Prostate gland (tissue), 2 donors: ENCODE measurements around the gene ANKRD12. TPM values are rescaled to one million over a fixed set of nuclear protein-coding genes. Genes with fewer than 3 reads are reported as not detected.

Source experiments
- DNase-seq: peaks from one replicate; pipeline ENCODE4 v3.0.0-alpha.2; 2019; ENCODE audit warnings: low spot score
- H3K27ac ChIP-seq, 2 donors: fragments of 200-600 bp; sonication (generic); 2 replicates each; pipeline ENCODE4 v1.5.1; 2017 to 2019
- H3K27me3 ChIP-seq: fragments of 200-600 bp; sonication (generic); replicated peaks from 2 replicates; pipeline ENCODE4 v1.5.1; 2019; ENCODE audit not compliant: insufficient read depth
- H3K36me3 ChIP-seq, 2 donors: fragments of 200-600 bp; sonication (generic); 1 replicate in 1 of 2; 2 replicates in 1 of 2; pipeline versions ENCODE4 v1.5.1 to v1.8.1; 2017 to 2019
- H3K4me1 ChIP-seq: fragments of 200-600 bp; sonication (generic); replicated peaks from 2 replicates; pipeline ENCODE4 v1.5.1; 2019
- H3K4me3 ChIP-seq, 2 donors: fragments of 200-600 bp; sonication (generic); 2 replicates each; pipeline ENCODE4 v1.5.1; 2017 to 2019
- H3K9me3 ChIP-seq: fragments of 200-600 bp; sonication (generic); 2 replicates; pipeline ENCODE4 v1.5.1; 2017
- CTCF ChIP-seq, 4 experiments: fragments of 200-600 bp in 2 of 4; fragments of 450-650 bp in 2 of 4; sonication (generic) in 2 of 4; IDR thresholded peaks; 1 replicate in 3 of 4; 2 replicates in 1 of 4; pipeline ENCODE4 v1.5.1; 2016 to 2019; ENCODE audit warnings: antibody characterized with exemption in 4 of 4, mild to moderate bottlenecking in 2 of 4, moderate library complexity in 2 of 4
- POLR2A ChIP-seq: fragments of 450-650 bp; IDR thresholded peaks from one replicate; pipeline ENCODE4 v1.6.1; 2016; ENCODE audit warnings: antibody characterized with exemption, mild to moderate bottlenecking
- POLR2AphosphoS5 ChIP-seq: sonication (generic); formaldehyde crosslinking; IDR thresholded peaks from one replicate; pipeline ENCODE4 v1.6.1; 2017; ENCODE audit warnings: antibody characterized with exemption
- WGBS: methylation state at CpG from one replicate; pipeline ENCODE4 v1.1.5; 2018; 5-methylcytosine and 5-hydroxymethylcytosine counted together
- intact Hi-C: fragments of 100-400 bp; cut with DNase I; formaldehyde crosslinking; loops from one replicate; pipeline ENCODE4 v1.14.2; 2022
- total RNA-seq, 2 donors: library from RNA; depleted of rRNA; stranded (reverse); fragments of >200 nt; gene quantifications; one replicate each; pipeline ENCODE4 v1.1.0, GENCODE V29; 2016

ANKRD12 gene
- total RNA-seq, 2 donors from 2014 or later: 38.7 to 50.1 TPM

DNA sequence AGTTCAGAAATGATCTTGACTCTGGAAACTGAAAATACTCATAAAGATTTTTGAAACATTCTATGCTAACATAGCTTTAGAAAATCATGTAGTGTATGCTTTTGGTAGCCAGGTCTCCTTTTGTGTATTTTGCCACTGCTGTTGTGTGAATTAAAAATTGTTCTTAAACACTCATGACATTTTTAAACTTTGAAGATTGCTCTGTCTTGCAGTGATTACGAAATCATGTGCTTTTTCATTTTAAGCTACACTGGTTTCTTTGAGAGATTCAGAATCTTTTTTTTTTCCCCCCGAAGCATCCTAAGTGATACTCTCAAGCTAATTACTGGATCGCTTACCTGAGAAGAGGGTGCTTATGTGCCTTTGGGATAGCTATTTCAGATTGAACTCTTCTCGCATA, 60.0 kb downstream of the ANKRD12 start:
- Histone ChIP-seq H3K4me3 (no peak overlapping the region), H3K36me3 (no peaks in the 10 kb centered on the region), H3K27ac (no peak overlapping the region), H3K27me3 (no peaks in the 10 kb centered on the region), H3K9me3 (no peaks in the 10 kb centered on the region), H3K4me1 (no peaks in the 10 kb centered on the region)
- no peak for TF ChIP-seq CTCF (IDR thresholded peaks at IDR 0.05)
- no peak for TF ChIP-seq POLR2AphosphoS5
- no peak for TF ChIP-seq POLR2A
- DNase-seq: no peak
- intact Hi-C loops: no loop called here
- WGBS: 93% methylated on average over 4 of the region's 4 CpGs

DNA sequence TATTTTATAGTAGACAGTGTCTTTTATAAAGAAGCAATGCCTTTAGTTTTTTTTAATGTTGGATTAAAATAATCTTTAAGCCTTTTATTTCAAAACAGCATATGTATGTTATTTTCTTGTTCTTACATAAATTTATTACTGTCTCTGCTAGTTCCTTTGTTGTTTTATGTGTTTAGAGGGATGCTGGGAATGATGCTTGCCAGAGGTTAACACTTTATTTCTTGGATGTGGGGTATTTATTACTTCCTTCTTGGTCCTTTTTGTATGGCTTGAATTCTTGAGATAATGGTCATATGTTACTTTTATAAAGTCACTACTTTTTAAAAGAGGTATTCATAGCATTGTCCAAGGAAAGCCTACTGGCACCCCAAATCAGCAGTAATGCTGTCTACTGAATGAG, 63.1 kb downstream of the ANKRD12 start:
- no peak for DNase-seq

DNA sequence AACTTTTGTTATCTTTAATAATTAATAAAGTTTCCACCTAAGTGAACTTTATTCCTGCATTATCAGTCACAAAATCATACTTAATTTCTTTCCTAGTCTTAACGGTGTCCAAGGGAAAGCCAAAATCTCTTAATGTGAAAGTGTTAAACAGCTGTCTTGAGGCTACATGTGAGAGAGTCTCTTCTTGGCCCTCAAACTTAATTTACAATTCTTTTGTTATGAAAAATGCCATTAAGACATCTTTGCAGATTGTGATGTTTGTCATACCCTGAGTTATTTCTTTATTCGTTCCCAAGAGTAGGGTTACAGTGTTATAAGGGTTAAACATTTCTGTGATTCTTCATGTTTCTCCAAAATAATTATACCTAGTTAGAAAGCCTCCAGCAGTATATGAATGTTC, 64.6 kb downstream of the ANKRD12 start:
- Histone ChIP-seq H3K4me1 (no peaks in the 10 kb centered on the region), H3K27me3 (no peaks in the 10 kb centered on the region), H3K27ac (no peak overlapping the region), H3K36me3 (no peaks in the 10 kb centered on the region), H3K4me3 (no peak overlapping the region), H3K9me3 (no peaks in the 10 kb centered on the region)
- TF ChIP-seq POLR2AphosphoS5 (no peak), POLR2A (no peak), CTCF (IDR thresholded peaks at IDR 0.05) (no peak)
- 76% methylated on average over 2 of the region's 2 CpGs for WGBS
- no peak for DNase-seq
- intact Hi-C loops: no loop called here

More for the DNA sequence above, 63.1 kb downstream of the ANKRD12 start:
- Histone ChIP-seq H3K4me1 (no peaks in the 10 kb centered on the region), H3K36me3 (no peaks in the 10 kb centered on the region), H3K4me3 (no peak overlapping the region), H3K9me3 (no peaks in the 10 kb centered on the region), H3K27ac (no peak overlapping the region), H3K27me3 (no peaks in the 10 kb centered on the region)
- intact Hi-C loops: no loop called here
- no peak for TF ChIP-seq POLR2A
- no peak for TF ChIP-seq POLR2AphosphoS5
- TF ChIP-seq CTCF (IDR thresholded peaks at IDR 0.05): no peak

DNA sequence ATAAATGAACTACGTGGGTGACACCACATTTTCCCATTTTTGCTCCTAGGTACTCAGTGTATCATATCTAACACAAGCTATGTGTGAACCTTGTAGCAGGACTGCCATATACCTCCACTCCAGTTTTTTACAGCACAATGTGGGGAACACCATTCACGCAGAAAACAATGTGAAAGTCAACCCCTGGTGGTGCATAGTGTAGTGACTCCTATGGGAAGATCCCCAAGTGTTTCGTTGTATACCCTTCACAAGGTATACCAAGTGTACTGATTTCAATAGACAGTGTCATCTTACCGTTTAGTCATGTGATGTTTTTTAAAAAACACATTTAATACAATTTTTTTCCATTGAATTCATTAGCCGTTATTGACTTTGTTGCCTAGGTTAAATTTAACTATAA, 68.1 kb downstream of the ANKRD12 start:
- intact Hi-C loops: no loop called here

More for the DNA sequence above, 68.1 kb downstream of the ANKRD12 start:
- WGBS: 96% methylated on average over 5 of the region's 5 CpGs
- no peak for DNase-seq
- Histone ChIP-seq H3K4me3 (no peak overlapping the region), H3K9me3 (no peaks in the 10 kb centered on the region), H3K27me3 (no peaks in the 10 kb centered on the region), H3K4me1 (no peaks in the 10 kb centered on the region), H3K27ac (no peak overlapping the region), H3K36me3 (no peaks in the 10 kb centered on the region)
- TF ChIP-seq POLR2AphosphoS5 (no peak), CTCF (IDR thresholded peaks at IDR 0.05) (no peak), POLR2A (no peak)
